ENCODE results near the gene SLC7A5.

The SLC7A5 gene

DNA sequence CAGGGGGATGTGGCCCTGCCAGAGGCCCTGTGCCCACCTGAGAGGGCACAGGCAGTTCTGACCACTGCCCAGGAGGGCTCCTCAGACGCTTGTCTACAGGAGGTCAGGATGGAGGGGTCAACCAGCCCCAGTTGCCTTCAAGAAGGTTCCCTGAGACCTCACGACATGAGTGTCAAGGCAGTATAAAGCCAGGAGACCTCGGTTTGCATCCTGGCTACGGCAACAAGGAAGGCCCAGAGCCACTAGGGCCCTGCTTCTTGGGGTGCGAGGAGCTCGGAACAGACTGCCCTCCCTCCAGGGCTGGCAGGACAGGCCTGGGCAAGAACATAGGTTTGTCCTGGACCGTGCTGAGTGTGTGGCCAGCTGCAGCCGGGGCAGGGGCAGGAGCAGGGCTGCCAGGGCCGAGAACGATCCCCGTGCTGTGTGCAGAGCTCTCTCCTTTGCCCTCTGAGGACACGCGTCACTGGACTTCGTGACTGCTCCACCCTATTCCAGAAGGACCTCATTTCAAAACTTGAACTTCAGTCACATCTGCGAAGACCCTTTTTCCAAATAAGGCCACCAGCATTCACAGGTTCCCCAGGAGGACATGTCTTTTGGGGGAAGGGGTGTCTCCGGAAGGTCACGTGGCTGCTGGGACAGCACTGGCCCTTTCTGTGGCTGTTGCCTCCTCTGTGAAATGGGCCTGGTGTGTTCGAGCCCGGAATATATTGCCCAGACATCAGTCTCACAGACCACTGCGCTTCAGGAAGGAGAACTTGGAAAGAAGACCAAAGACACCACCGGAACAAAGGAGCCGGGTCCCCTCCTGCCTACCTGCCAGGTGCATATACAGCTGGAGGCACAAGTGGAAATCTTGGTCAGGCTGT, 27.7 kb downstream of the SLC7A5 start:
- TF ChIP-seq CTCF (IDR thresholded peaks at IDR 0.05; ENCODE audit: extremely low read depth, missing control alignments) = no peak
- no peak for DNase-seq (ENCODE audit: low spot score)

- no peak for DNase-seq (ENCODE audit: low spot score)
- TF ChIP-seq CTCF (IDR thresholded peaks at IDR 0.05; ENCODE audit: extremely low read depth, missing control alignments) = no peak
Observed at GRCh38 chr16:87840271-87840978, 28.9 kb downstream of the SLC7A5 start.

GRCh38 chr16:87839542-87840270, 29.6 kb downstream of the SLC7A5 start:
- TF ChIP-seq CTCF (IDR thresholded peaks at IDR 0.05; ENCODE audit: extremely low read depth, missing control alignments) = no peak
- DNase-seq (ENCODE audit: low spot score) = no peak

GRCh38 chr16:87838643-87839541, 30.4 kb downstream of the SLC7A5 start:
- TF ChIP-seq CTCF (IDR thresholded peaks at IDR 0.05; ENCODE audit: extremely low read depth, missing control alignments) = no peak
- no peak for DNase-seq (ENCODE audit: low spot score)

DNA sequence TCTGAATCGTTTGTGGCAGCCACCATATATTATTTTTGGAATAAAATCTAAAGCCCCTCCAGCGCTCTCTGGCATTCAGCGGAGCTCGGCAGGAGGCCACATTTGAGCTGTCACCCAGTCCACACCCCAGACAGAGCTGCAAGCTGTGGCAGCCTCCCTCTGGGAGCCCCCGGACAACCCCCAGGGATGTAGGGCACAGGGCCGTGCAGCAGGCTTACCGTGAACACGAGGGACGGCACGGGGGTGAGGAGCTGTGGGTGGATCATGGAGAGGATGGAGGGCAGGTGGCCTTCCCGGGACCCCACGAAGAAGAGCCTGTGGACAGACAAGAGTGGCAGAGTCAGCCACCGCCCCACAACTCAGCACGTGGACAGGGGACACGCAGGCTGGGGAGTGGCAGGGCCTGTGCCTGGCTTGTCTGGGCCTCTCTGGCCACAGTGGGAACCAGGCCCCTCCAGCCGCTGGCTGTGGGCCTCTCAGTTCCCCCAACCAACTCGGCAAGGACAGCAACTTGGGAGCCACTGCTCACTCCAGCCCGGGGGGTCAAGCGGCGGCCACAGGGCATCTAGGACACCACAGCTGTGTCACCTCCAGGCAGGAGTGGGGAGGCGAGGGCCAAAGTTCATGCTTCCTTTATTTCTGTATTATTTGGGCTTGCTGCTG, 31.5 kb downstream of the SLC7A5 start:
- no peak for DNase-seq (ENCODE audit: low spot score)
- no peak for TF ChIP-seq CTCF (IDR thresholded peaks at IDR 0.05; ENCODE audit: extremely low read depth, missing control alignments)

DNA sequence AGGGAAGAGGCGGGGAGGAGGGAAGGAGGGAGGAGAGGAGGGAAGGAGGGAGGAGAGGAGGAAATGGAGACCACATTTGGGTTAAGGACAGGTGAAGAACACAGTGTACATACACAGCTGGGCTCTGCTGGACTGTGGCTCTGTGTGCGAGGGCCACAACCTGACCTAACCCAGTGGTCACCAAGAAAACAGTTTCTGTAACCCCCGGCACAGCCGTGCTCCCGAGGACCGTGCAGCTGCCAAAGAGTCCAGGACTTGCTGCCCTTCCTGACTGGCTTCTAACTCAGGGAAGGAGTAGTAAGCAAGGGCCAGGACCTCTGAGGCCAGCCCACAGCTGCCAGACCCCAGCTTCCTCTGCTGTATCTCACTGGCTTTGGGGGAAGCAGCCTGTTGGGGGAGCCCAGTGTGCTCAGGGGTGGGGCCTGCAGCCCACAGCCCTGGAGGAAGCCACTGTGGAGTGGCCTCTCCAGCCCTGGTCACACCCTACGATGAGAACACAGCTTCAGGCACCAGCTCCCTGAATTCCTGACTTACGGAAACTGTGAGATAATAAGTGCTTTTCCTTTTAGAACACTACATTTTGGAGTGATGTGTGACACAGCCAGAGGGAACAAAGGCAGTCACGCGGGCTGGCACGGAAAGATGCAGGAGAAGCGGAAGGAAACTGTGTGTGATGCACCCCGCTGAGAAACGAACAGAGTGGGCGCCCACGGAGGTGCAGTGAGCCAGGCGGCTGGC, 32.3 kb downstream of the SLC7A5 start:
- no peak for DNase-seq (ENCODE audit: low spot score)
- TF ChIP-seq CTCF (IDR thresholded peaks at IDR 0.05; ENCODE audit: extremely low read depth, missing control alignments) = no peak
